Activated CD8-positive, alpha-beta memory T cell treated with anti-CD3 and anti-CD28 coated beads, Interleukin-2, amount 10 ng/mL, durations not matched to agents 7 days and 5 days (primary cell): ENCODE data around the gene SRXN1. TPM values are rescaled to one million over a fixed set of nuclear protein-coding genes. Genes with fewer than 3 reads are reported as not detected.

Source experiments
- ATAC-seq: fragments of 150-1000 bp; cut with Tn5 transposase; one replicate; pipeline ENCODE4 v1.10.0; 2021; ENCODE audit warnings: moderate library complexity
- CTCF ChIA-PET: fragments of 350-600 bp; sonication (Branson Sonifier 250); formaldehyde crosslinking; loops from one replicate; lab custom pipeline; 2021; ENCODE audit warnings: antibody characterized with exemption; lab: Charles Lee
- DNase-seq: peaks from one replicate; pipeline ENCODE4 v3.0.0-alpha.2; 2020
- H3K27ac Mint-ChIP-seq: one replicate; pipeline ENCODE4 v1.8.0; 2021; ENCODE audit warnings: mild to moderate bottlenecking, mixed read lengths
- H3K27me3 Mint-ChIP-seq: one replicate; pipeline ENCODE4 v1.8.0; 2021; ENCODE audit warnings: mixed read lengths
- H3K36me3 Mint-ChIP-seq: one replicate; pipeline ENCODE4 v1.8.0; 2021; ENCODE audit warnings: mild to moderate bottlenecking, mixed read lengths
- H3K4me1 Mint-ChIP-seq: one replicate; pipeline ENCODE4 v1.8.0; 2021; ENCODE audit warnings: mixed read lengths
- H3K4me3 Mint-ChIP-seq: one replicate; pipeline ENCODE4 v1.8.0; 2021; ENCODE audit warnings: mild to moderate bottlenecking, moderate library complexity, mixed read lengths
- H3K9me3 Mint-ChIP-seq: one replicate; pipeline ENCODE4 v1.8.0; 2022; ENCODE audit warnings: low read depth, mixed read lengths
- total RNA-seq, 2 experiments: library from RNA; stranded (reverse); gene quantifications; one replicate each; pipeline ENCODE4 v1.2.3, GENCODE V29; 2021

The SRXN1 gene
- total RNA-seq, 2 experiments from 2014 or later, result 17.7 to 20.0 TPM

GRCh38 chr20:671252-672030 is 18.4 kb upstream of the SRXN1 start:
- Mint-ChIP-seq H3K27ac (no peak overlapping the region), H3K9me3 (no peaks in the 10 kb centered on the region), H3K27me3 (peaks cover 56% of the 10 kb centered on the region), H3K4me1 (peaks cover 7% of the 10 kb centered on the region), H3K36me3 (peaks cover 2% of the 10 kb centered on the region), H3K4me3 (no peak overlapping the region)
- ATAC-seq (no peak), DNase-seq (no peak)
- CTCF ChIA-PET, result interaction anchor here (1.0 to 1.2 kb wide), 2 partner anchors 23 to 26 kb away, joined by 3 read pairs; no protein-coding TSS in a partner anchor

GRCh38 chr20:669573-669972 is 16.6 kb upstream of the SRXN1 start:
- no peak for ATAC-seq
- Mint-ChIP-seq H3K27ac (no peak overlapping the region), H3K27me3 (peaks cover 58% of the 10 kb centered on the region), H3K4me3 (no peak overlapping the region), H3K9me3 (no peaks in the 10 kb centered on the region), H3K4me1 (peaks cover 3% of the 10 kb centered on the region), H3K36me3 (no peaks in the 10 kb centered on the region)
- DNase-seq, result no peak
- CTCF ChIA-PET, result interaction anchor here (0.9 kb wide), 1 partner anchor 9 kb away, joined by 3 read pairs; no protein-coding TSS in a partner anchor

GRCh38 chr20:668638-669037 is 15.6 kb upstream of the SRXN1 start:
- ATAC-seq, result no peak
- Mint-ChIP-seq H3K27ac (no peak overlapping the region), H3K36me3 (no peaks in the 10 kb centered on the region), H3K4me1 (peaks cover 3% of the 10 kb centered on the region), H3K9me3 (no peaks in the 10 kb centered on the region), H3K4me3 (no peak overlapping the region), H3K27me3 (peaks cover 54% of the 10 kb centered on the region)
- CTCF ChIA-PET, result interaction anchor here (0.9 to 1.2 kb wide), 2 partner anchors 8 to 10 kb away, joined by 3 read pairs; no protein-coding TSS in a partner anchor
- no peak for DNase-seq

- ATAC-seq (no peak), DNase-seq (no peak)
- no peak overlapping the region for H3K27ac Mint-ChIP-seq
- H3K4me1 Mint-ChIP-seq, result peaks cover 6% of the 10 kb centered on the region
- CTCF ChIA-PET, result interaction anchor here (1.1 to 1.6 kb wide), 6 partner anchors 8 to 313 kb away, joined by 3 to 9 read pairs (median 4); partner anchors contain the start of gene SRXN1
- H3K36me3 Mint-ChIP-seq, result no peaks in the 10 kb centered on the region
- H3K9me3 Mint-ChIP-seq, result no peaks in the 10 kb centered on the region
- H3K27me3 Mint-ChIP-seq, result peaks cover 55% of the 10 kb centered on the region
- no peak overlapping the region for H3K4me3 Mint-ChIP-seq
Measured at GRCh38 chr20:668050-668449, 15.1 kb upstream of the SRXN1 start.

GRCh38 chr20:667351-668034 is 14.5 kb upstream of the SRXN1 start:
- peak; percentile 45 for ATAC-seq
- H3K27me3 Mint-ChIP-seq, result peaks cover 55% of the 10 kb centered on the region
- CTCF ChIA-PET, result interaction anchor here (0.6 to 1.7 kb wide), 18 partner anchors 9 to 379 kb away, joined by 3 to 12 read pairs (median 4); partner anchors contain the start of gene SRXN1

GRCh38 chr20:666877-667276 is 13.9 kb upstream of the SRXN1 start:
- Mint-ChIP-seq H3K4me3 (no peak overlapping the region), H3K9me3 (no peaks in the 10 kb centered on the region), H3K4me1 (peaks cover 9% of the 10 kb centered on the region), H3K27me3 (peaks cover 49% of the 10 kb centered on the region), H3K36me3 (no peaks in the 10 kb centered on the region), H3K27ac (no peak overlapping the region)
- CTCF ChIA-PET, result interaction anchor here (0.6 to 1.7 kb wide), 17 partner anchors 11 to 379 kb away, joined by 3 to 12 read pairs (median 4); partner anchors contain the start of gene SRXN1
- DNase-seq (no peak), ATAC-seq (no peak)

More at GRCh38 chr20:667351-668034, 14.5 kb upstream of the SRXN1 start:
- no peaks in the 10 kb centered on the region for H3K36me3 Mint-ChIP-seq
- H3K9me3 Mint-ChIP-seq, result no peaks in the 10 kb centered on the region
- DNase-seq, result peak; percentile 74
- H3K4me3 Mint-ChIP-seq, result no peak overlapping the region
- peaks cover 9% of the 10 kb centered on the region for H3K4me1 Mint-ChIP-seq
- no peak overlapping the region for H3K27ac Mint-ChIP-seq

- H3K4me1 Mint-ChIP-seq, result peaks cover 5% of the 10 kb centered on the region
- no peak overlapping the region for H3K27ac Mint-ChIP-seq
- H3K9me3 Mint-ChIP-seq, result no peaks in the 10 kb centered on the region
- H3K36me3 Mint-ChIP-seq, result no peaks in the 10 kb centered on the region
- no peak overlapping the region for H3K4me3 Mint-ChIP-seq
- no peak for ATAC-seq
- peaks cover 51% of the 10 kb centered on the region for H3K27me3 Mint-ChIP-seq
- DNase-seq, result no peak
- CTCF ChIA-PET, result interaction anchor here (1.5 kb wide), 1 partner anchor 12 kb away, joined by 3 read pairs; no protein-coding TSS in a partner anchor
Measured at GRCh38 chr20:665276-665675, 12.3 kb upstream of the SRXN1 start.

- Mint-ChIP-seq H3K36me3 (no peaks in the 10 kb centered on the region), H3K27me3 (peaks cover 54% of the 10 kb centered on the region), H3K27ac (no peak overlapping the region), H3K4me3 (no peak overlapping the region), H3K9me3 (no peaks in the 10 kb centered on the region), H3K4me1 (peaks cover 5% of the 10 kb centered on the region)
- CTCF ChIA-PET, result interaction anchor here (1.5 kb wide), 1 partner anchor 11 kb away, joined by 3 read pairs; no protein-coding TSS in a partner anchor
- DNase-seq, result no peak
- no peak for ATAC-seq
Measured at GRCh38 chr20:664576-664975, 11.6 kb upstream of the SRXN1 start.

- Mint-ChIP-seq H3K4me3 (no peak overlapping the region), H3K27me3 (peaks cover 59% of the 10 kb centered on the region), H3K4me1 (peaks cover 5% of the 10 kb centered on the region), H3K36me3 (no peaks in the 10 kb centered on the region), H3K27ac (no peak overlapping the region), H3K9me3 (no peaks in the 10 kb centered on the region)
- DNase-seq (no peak), ATAC-seq (no peak)
- CTCF ChIA-PET, result interaction anchor here (1.1 to 1.5 kb wide), 2 partner anchors 10 to 19 kb away, joined by 3 to 4 read pairs; no protein-coding TSS in a partner anchor
Measured at GRCh38 chr20:664151-664550, 11.2 kb upstream of the SRXN1 start.

- H3K4me3 Mint-ChIP-seq, result no peak overlapping the region
- ATAC-seq (peak; percentile 16), DNase-seq (no peak)
- H3K36me3 Mint-ChIP-seq, result no peaks in the 10 kb centered on the region
- no peaks in the 10 kb centered on the region for H3K9me3 Mint-ChIP-seq
- H3K27ac Mint-ChIP-seq, result no peak overlapping the region
- peaks cover 5% of the 10 kb centered on the region for H3K4me1 Mint-ChIP-seq
- CTCF ChIA-PET, result interaction anchor here (1.1 to 1.5 kb wide), 2 partner anchors 10 to 18 kb away, joined by 3 to 4 read pairs; no protein-coding TSS in a partner anchor
- peaks cover 64% of the 10 kb centered on the region for H3K27me3 Mint-ChIP-seq
Measured at GRCh38 chr20:663315-664090, 10.5 kb upstream of the SRXN1 start.

GRCh38 chr20:662277-663192 is 9.5 kb upstream of the SRXN1 start:
- H3K4me3 Mint-ChIP-seq, result no peak overlapping the region
- no peaks in the 10 kb centered on the region for H3K36me3 Mint-ChIP-seq
- H3K27me3 Mint-ChIP-seq, result peaks cover 73% of the 10 kb centered on the region
- DNase-seq (no peak), ATAC-seq (no peak)
- peaks cover 5% of the 10 kb centered on the region for H3K4me1 Mint-ChIP-seq
- CTCF ChIA-PET, result interaction anchor here (1.2 kb wide), 1 partner anchor 17 kb away, joined by 3 read pairs; no protein-coding TSS in a partner anchor
- no peak overlapping the region for H3K27ac Mint-ChIP-seq
- no peaks in the 10 kb centered on the region for H3K9me3 Mint-ChIP-seq
